Gastroesophageal sphincter (tissue), 4 donors: ENCODE results near the gene NR6A1. TPM values are rescaled to one million over a fixed set of nuclear protein-coding genes. Genes with fewer than 3 reads are reported as not detected.

Source experiments
- ATAC-seq: fragments of 150-250 bp; one replicate; pipeline ENCODE4 v1.9.1; 2016; ENCODE audit warnings: mild to moderate bottlenecking, moderate library complexity
- H3K27ac ChIP-seq, 4 donors: fragments of 200-600 bp; sonication (generic) in 3 of 4; 1 replicate in 3 of 4; 2 replicates in 1 of 4; pipeline ENCODE4 v1.5.1; 2016 to 2019
- H3K27me3 ChIP-seq: fragments of 200-600 bp; sonication (generic); one replicate; pipeline ENCODE4 v1.5.1; 2019
- H3K36me3 ChIP-seq, 2 donors: fragments of 200-600 bp; sonication (generic); one replicate each; pipeline ENCODE4 v1.5.1; 2019; ENCODE audit warnings: control low read depth in 1 of 2
- H3K4me1 ChIP-seq, 3 donors: fragments of 200-600 bp; sonication (generic); 1 replicate in 2 of 3; 2 replicates in 1 of 3; pipeline ENCODE4 v1.5.1; 2016 to 2019; ENCODE audit warnings: control low read depth in 2 of 3
- H3K4me3 ChIP-seq, 2 donors: fragments of 200-600 bp; sonication (generic); one replicate each; pipeline ENCODE4 v1.5.1; 2019; ENCODE audit warnings: mild to moderate bottlenecking in 1 of 2, moderate library complexity in 1 of 2
- H3K9me3 ChIP-seq, 3 donors: fragments of 200-600 bp; sonication (generic); one replicate each; pipeline ENCODE4 v1.5.1; 2017 to 2019; ENCODE audit warnings: control low read depth in 2 of 3
- EP300 ChIP-seq: sonication (generic); formaldehyde crosslinking; IDR thresholded peaks from one replicate; pipeline ENCODE4 v1.6.1; 2017; ENCODE audit warnings: antibody characterized with exemption, mild to moderate bottlenecking
- POLR2A ChIP-seq, 2 donors: fragments of 450-650 bp; IDR thresholded peaks; one replicate each; pipeline ENCODE4 v1.6.1; 2017; ENCODE audit warnings: antibody characterized with exemption in 2 of 2, mild to moderate bottlenecking in 2 of 2, moderate library complexity in 1 of 2
- POLR2AphosphoS5 ChIP-seq: sonication (generic); formaldehyde crosslinking; IDR thresholded peaks from one replicate; pipeline ENCODE4 v1.6.1; 2017; ENCODE audit warnings: antibody characterized with exemption
- WGBS, 2 donors: methylation state at CpG; one replicate each; pipeline ENCODE4 v1.1.5; 2018; ENCODE audit warnings: low coverage in 1 of 2; 5-methylcytosine and 5-hydroxymethylcytosine counted together
- total RNA-seq, 4 donors: library from RNA; depleted of rRNA; stranded (reverse); fragments of >200 nt; gene quantifications; one replicate each; pipeline ENCODE4 v1.1.0, GENCODE V29; 2016
- TF ChIP-seq, protein P1 (sequence below), 4 experiments: fragments of 200-600 bp in 2 of 4; fragments of 450-650 bp in 2 of 4; sonication (generic) in 1 of 4; IDR thresholded peaks; one replicate each; pipeline ENCODE4 v1.5.1; 2017 to 2019; ENCODE audit warnings: antibody characterized with exemption in 4 of 4, mild to moderate bottlenecking in 2 of 4, moderate library complexity in 2 of 4

Gene NR6A1
- total RNA-seq, 4 donors from 2014 or later = 0.16 to 4.4 (median 0.62) TPM

DNA sequence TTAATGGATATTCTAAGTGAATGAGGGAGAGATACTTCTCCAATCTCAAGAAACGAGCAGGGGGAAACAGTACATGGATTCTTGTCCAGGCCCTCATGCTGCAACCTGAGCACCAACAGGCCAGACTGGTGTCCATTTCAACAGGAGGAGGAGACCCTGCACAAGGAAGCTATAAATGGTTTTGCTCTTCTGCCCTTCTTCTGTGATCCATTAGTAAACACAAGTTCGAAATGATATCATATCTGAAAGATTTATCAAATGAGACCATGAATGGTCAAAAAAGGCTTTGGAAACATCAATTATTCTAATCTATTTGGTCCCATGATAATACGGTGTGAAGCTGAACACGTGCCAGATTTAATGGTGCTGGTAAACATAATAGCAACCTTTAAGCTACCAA, 109.8 kb downstream of the NR6A1 start:
- WGBS, 2 donors = 62 to 67% methylated on average over 3 to 4 of the region's 4 CpGs
- Histone ChIP-seq H3K27me3 (no peaks in the 10 kb centered on the region), H3K36me3 (no peaks in the 10 kb centered on the region), H3K27ac (no peak overlapping the region), H3K4me3 (no peak overlapping the region), H3K4me1 (peaks cover 0 to 27% (median 3%) of the 10 kb centered on the region in 3 donors), H3K9me3 (no peaks in the 10 kb centered on the region)
- TF ChIP-seq POLR2AphosphoS5 (no peak), POLR2A (IDR thresholded peaks at IDR 0.05) (no peak), EP300 (no peak)
- TF ChIP-seq, protein P1, sequence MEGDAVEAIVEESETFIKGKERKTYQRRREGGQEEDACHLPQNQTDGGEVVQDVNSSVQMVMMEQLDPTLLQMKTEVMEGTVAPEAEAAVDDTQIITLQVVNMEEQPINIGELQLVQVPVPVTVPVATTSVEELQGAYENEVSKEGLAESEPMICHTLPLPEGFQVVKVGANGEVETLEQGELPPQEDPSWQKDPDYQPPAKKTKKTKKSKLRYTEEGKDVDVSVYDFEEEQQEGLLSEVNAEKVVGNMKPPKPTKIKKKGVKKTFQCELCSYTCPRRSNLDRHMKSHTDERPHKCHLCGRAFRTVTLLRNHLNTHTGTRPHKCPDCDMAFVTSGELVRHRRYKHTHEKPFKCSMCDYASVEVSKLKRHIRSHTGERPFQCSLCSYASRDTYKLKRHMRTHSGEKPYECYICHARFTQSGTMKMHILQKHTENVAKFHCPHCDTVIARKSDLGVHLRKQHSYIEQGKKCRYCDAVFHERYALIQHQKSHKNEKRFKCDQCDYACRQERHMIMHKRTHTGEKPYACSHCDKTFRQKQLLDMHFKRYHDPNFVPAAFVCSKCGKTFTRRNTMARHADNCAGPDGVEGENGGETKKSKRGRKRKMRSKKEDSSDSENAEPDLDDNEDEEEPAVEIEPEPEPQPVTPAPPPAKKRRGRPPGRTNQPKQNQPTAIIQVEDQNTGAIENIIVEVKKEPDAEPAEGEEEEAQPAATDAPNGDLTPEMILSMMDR (IDR thresholded peaks at IDR 0.05) = no peak
- ATAC-seq = no peak

DNA sequence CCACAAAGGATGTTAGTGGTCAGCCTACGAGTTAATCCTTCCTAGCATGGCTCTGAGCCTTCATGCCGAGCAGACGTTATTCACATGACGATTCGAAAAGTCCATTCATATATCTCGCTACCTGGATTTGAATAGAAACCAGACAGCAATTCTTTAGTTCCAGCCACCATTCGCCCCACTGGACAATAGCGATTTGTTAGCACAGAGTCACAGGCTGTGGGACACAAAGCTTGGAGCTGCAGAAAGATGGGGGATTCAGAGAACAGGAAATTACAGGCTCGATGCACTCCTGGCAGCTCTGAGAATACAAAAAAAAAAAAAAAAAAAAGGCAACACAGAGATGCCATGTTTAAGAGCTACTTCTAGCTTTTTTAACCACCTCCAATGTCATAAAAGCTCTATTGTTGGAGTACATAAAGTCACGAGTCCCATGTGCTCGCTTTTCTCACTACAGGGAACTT, 110.7 kb downstream of the NR6A1 start:
- WGBS, 2 donors = 3 to 4% methylated on average over 11 of the region's 11 CpGs

DNA sequence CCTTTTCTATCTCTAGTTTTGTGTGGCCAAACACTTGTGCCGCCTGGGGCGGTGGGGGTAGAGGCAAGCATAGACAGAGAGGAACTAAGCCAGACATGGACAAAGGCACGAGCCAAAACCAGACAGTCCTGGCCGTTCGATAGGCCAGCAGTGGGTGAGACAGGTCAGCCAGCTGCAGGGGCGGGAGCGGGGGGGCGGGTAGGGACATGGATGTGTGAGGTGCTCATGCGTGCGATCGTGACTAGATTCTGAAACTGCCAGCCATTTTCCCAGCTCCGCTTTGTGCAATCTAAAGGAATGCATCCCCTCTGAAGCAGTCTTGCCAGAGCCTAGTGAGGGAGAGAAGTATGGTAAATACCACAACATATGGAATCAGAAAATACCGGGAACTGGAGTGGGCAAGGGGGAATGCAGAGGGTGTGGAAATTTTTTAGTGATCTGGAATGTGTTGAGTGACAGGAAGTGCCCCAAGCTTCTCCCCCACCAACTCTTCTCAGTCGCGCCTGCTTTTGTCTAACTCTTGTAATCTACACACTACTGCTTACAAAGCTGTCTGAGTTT, 111.9 kb downstream of the NR6A1 start:
- Histone ChIP-seq H3K27me3 (no peaks in the 10 kb centered on the region), H3K9me3 (no peaks in the 10 kb centered on the region), H3K4me3 (peak overlapping the region; percentile 42 to 59), H3K27ac (peak overlapping the region; percentile 36 to 81 (median 78)), H3K4me1 (peaks cover 0 to 27% (median 3%) of the 10 kb centered on the region in 3 donors), H3K36me3 (no peaks in the 10 kb centered on the region)
- 0 to 2% methylated on average over 7 of the region's 15 CpGs for WGBS, 2 donors
- no peak for TF ChIP-seq EP300
- TF ChIP-seq POLR2A (IDR thresholded peaks at IDR 0.05) = no peak
- TF ChIP-seq, protein P1 (IDR thresholded peaks at IDR 0.05) = no peak
- no peak for TF ChIP-seq POLR2AphosphoS5
- ATAC-seq = peak; percentile 81

More for the DNA sequence above, 110.7 kb downstream of the NR6A1 start:
- ATAC-seq = no peak
- H3K36me3 ChIP-seq = no peaks in the 10 kb centered on the region
- peak overlapping the region in 3 of 4 donors; percentile 18 to 81 (median 76) for H3K27ac ChIP-seq
- H3K4me3 ChIP-seq = peak overlapping the region; percentile 42 to 59
- H3K27me3 ChIP-seq = no peaks in the 10 kb centered on the region
- H3K4me1 ChIP-seq = peaks cover 0 to 27% (median 3%) of the 10 kb centered on the region in 3 donors
- TF ChIP-seq POLR2A (IDR thresholded peaks at IDR 0.05) (no peak), POLR2AphosphoS5 (no peak), EP300 (no peak)
- TF ChIP-seq, protein P1 (IDR thresholded peaks at IDR 0.05) = no peak
- no peaks in the 10 kb centered on the region for H3K9me3 ChIP-seq

DNA sequence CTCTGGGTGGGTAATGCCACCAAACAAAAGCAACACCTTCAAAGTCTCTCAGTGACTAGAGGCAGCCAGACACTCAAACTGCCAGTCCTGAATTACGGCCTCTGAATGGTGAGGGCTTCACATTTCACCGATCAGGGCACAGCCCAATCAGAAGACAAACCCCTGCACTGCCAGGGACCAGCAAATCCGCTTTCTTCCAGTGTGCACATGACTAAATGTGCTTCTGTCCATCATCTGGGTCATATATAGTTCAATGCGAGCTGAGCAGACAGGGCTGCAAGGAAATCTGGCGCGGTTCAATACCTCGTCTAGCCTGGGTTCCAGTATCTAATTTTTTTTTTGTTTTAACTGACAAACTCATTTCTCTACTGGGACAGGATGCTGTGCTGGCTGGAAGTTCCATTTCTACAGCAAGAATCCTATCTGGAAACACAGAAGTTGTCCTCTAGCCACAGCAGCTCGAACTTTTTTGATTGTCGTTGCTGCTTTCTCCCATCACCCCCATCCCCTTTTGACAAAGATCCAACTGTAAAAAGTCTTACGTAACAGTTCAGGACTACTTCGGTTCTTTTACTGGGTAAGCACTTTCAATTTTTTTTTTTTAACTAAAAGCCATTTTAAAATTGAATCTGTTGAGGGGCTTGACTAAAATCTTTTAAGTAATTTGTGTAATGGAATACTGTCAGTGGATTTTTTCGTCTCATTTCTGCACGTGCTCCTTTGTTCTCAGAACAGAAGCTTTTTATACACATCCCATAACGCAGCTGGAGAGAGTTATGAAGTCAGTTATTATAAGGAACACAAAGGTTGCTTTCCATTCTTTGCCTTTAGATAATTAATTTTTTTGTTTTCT, 112.7 kb downstream of the NR6A1 start:
- no peak for TF ChIP-seq POLR2A (IDR thresholded peaks at IDR 0.05)
- TF ChIP-seq EP300 = no peak
- TF ChIP-seq POLR2AphosphoS5 = no peak
- TF ChIP-seq, protein P1 (IDR thresholded peaks at IDR 0.05) = no peak
- H3K27me3 ChIP-seq = no peaks in the 10 kb centered on the region
- peak; percentile 86 for ATAC-seq
- no peaks in the 10 kb centered on the region for H3K9me3 ChIP-seq
- H3K36me3 ChIP-seq = no peaks in the 10 kb centered on the region
- peaks cover 0 to 27% (median 3%) of the 10 kb centered on the region in 3 donors for H3K4me1 ChIP-seq
- peak overlapping the region; percentile 36 to 81 (median 78) for H3K27ac ChIP-seq
- 2 to 3% methylated on average over 10 to 13 of the region's 14 CpGs for WGBS, 2 donors
- H3K4me3 ChIP-seq = peak overlapping the region; percentile 42 to 59
